HCT116 (cell line): ENCODE results near the gene APP.

Source experiments
- CEBPB ChIP-seq: IDR thresholded peaks from 2 replicates; pipeline ENCODE4 v1.6.1; 2012; ENCODE audit warnings: low read depth
- POLR2A ChIP-seq: IDR thresholded peaks from 2 replicates; pipeline ENCODE4 v1.7.0; 2011; ENCODE audit warnings: borderline replicate concordance; ENCODE audit not compliant: insufficient read depth, insufficient read length; ENCODE audit errors: extremely low read depth
- POLR2AphosphoS5 ChIP-seq: IDR thresholded peaks from 2 replicates; pipeline ENCODE4 v1.6.1; 2011; ENCODE audit warnings: mild to moderate bottlenecking, low read depth, low read length, moderate library complexity
- TF ChIP-seq, protein P1 (sequence below): IDR thresholded peaks from 2 replicates; pipeline ENCODE4 v1.6.1; 2012; ENCODE audit warnings: low read depth
- TF ChIP-seq, protein P2 (sequence below), 3 experiments: fragments of 200-600 bp in 1 of 3; sonication (generic) in 1 of 3; IDR thresholded peaks in 2 of 3; conservative IDR thresholded peaks in 1 of 3; 2 replicates each; pipeline ENCODE4 v1.5.1; 2012 to 2017; ENCODE audit warnings: low read depth in 2 of 3, low read length in 2 of 3, antibody characterized with exemption in 1 of 3, borderline replicate concordance in 1 of 3, control low read depth in 1 of 3, mild to moderate bottlenecking in 1 of 3, mixed read lengths in 1 of 3, mixed run types in 1 of 3, moderate library complexity in 1 of 3; ENCODE audit not compliant: insufficient read depth in 1 of 3

DNA sequence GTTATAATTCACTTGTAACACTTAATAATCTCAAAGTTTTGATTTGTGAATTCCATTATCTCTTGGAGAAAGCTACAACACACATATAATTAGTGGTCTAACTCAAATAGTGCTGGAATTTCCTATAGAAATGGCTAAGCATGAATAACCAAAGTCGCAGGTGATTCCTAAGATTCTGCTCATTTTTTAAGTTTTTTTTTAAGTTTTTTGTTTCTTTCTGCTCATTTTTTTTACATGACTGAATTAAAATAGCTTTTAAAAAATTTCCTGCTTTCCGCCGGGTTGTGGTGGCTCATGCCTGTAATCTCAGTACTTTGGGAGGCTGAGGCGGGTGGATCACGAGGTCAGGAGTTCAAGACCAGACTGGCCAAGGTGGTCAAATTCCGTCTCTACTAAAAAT lies 90.4 kb downstream of the APP start:
- TF ChIP-seq, protein P1, sequence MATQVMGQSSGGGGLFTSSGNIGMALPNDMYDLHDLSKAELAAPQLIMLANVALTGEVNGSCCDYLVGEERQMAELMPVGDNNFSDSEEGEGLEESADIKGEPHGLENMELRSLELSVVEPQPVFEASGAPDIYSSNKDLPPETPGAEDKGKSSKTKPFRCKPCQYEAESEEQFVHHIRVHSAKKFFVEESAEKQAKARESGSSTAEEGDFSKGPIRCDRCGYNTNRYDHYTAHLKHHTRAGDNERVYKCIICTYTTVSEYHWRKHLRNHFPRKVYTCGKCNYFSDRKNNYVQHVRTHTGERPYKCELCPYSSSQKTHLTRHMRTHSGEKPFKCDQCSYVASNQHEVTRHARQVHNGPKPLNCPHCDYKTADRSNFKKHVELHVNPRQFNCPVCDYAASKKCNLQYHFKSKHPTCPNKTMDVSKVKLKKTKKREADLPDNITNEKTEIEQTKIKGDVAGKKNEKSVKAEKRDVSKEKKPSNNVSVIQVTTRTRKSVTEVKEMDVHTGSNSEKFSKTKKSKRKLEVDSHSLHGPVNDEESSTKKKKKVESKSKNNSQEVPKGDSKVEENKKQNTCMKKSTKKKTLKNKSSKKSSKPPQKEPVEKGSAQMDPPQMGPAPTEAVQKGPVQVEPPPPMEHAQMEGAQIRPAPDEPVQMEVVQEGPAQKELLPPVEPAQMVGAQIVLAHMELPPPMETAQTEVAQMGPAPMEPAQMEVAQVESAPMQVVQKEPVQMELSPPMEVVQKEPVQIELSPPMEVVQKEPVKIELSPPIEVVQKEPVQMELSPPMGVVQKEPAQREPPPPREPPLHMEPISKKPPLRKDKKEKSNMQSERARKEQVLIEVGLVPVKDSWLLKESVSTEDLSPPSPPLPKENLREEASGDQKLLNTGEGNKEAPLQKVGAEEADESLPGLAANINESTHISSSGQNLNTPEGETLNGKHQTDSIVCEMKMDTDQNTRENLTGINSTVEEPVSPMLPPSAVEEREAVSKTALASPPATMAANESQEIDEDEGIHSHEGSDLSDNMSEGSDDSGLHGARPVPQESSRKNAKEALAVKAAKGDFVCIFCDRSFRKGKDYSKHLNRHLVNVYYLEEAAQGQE = no peak
- TF ChIP-seq, protein P2, sequence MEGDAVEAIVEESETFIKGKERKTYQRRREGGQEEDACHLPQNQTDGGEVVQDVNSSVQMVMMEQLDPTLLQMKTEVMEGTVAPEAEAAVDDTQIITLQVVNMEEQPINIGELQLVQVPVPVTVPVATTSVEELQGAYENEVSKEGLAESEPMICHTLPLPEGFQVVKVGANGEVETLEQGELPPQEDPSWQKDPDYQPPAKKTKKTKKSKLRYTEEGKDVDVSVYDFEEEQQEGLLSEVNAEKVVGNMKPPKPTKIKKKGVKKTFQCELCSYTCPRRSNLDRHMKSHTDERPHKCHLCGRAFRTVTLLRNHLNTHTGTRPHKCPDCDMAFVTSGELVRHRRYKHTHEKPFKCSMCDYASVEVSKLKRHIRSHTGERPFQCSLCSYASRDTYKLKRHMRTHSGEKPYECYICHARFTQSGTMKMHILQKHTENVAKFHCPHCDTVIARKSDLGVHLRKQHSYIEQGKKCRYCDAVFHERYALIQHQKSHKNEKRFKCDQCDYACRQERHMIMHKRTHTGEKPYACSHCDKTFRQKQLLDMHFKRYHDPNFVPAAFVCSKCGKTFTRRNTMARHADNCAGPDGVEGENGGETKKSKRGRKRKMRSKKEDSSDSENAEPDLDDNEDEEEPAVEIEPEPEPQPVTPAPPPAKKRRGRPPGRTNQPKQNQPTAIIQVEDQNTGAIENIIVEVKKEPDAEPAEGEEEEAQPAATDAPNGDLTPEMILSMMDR (IDR thresholded peaks at IDR 0.05 in 2 of 3, conservative IDR thresholded peaks at IDR 0.05 in 1 of 3; ENCODE audit: borderline replicate concordance in 1 of 3, insufficient read depth in 1 of 3, low read depth in 2 of 3, low read length in 2 of 3) = no peak
- no peak for TF ChIP-seq POLR2A
- TF ChIP-seq CEBPB = no peak
- no peak for TF ChIP-seq POLR2AphosphoS5
